Measurements from ENCODE around the gene DECR2.

DECR2 gene

GRCh38 chr16:425082-425718 lies 23.5 kb downstream of the DECR2 start, which contains the start of gene RAB11FIP3:
RAB11FIP3 (plus strand) TSS chr16:425649; CDS start chr16:426007, 358 bp downstream.
- H3K9me3 ChIP-seq (ENCODE audit: control insufficient read depth, insufficient read depth, low read depth, low read length), result no peaks in the 10 kb centered on the region
- H3K27ac ChIP-seq (ENCODE audit: extremely low read depth, low read depth, low read length), result peak within 1 kb of the TSS; percentile 78; the same call in 1 of the 2 replicates
- H3K4me1 ChIP-seq (ENCODE audit: control insufficient read depth, insufficient read depth, low read length), result peaks cover 9% of the 10 kb centered on the region
- H3K4me3 ChIP-seq (ENCODE audit: low read depth, low read length), result peak within 1 kb of the TSS; percentile 74
- POLR2A ChIA-PET, result interaction anchor here (1.0 to 3.0 kb wide), 3 partner anchors 23 to 98 kb away, joined by 3 to 14 read pairs (median 3); partner anchors contain the start of gene DECR2
- CTCF ChIA-PET, result interaction anchor here (0.6 to 1.7 kb wide), 4 partner anchors 21 to 70 kb away, joined by 3 to 6 read pairs (median 5); no protein-coding TSS in a partner anchor
- H3K36me3 ChIP-seq (ENCODE audit: control insufficient read depth in 2 of 2, insufficient read depth in 1 of 2, low read length in 2 of 2), result peaks cover 4 to 12% of the 10 kb centered on the region in 2 experiments; a peak in 2 of 3 replicates
- TF ChIP-seq ZBTB6 (tag by site-specific recombination; IDR thresholded peaks at IDR 0.05) (peak; percentile 55; the same call in 1 of the 2 replicates), KLF17 (tag by site-specific recombination; IDR thresholded peaks at IDR 0.05) (peak; percentile 81), ZNF354C (tag by site-specific recombination; IDR thresholded peaks at IDR 0.05; ENCODE audit: borderline replicate concordance, low read depth) (no peak), ZBTB20 (tag by site-specific recombination; IDR thresholded peaks at IDR 0.05) (peak; percentile 96), ZBTB26 (tag by site-specific recombination; optimal IDR thresholded peaks at IDR 0.05) (peak; percentile 87), ZBTB8A (tag by site-specific recombination; IDR thresholded peaks at IDR 0.05) (peak; percentile 89), ZBTB21 (tag by site-specific recombination; IDR thresholded peaks at IDR 0.05) (peak; percentile 57; the same call in 1 of the 2 replicates), YY1 (tag by site-specific recombination; IDR thresholded peaks at IDR 0.05) (peak; percentile 13; the same call in 1 of the 2 replicates), ZNF561 (tag by site-specific recombination; IDR thresholded peaks at IDR 0.05; ENCODE audit: borderline replicate concordance) (peak; percentile 76; the same call in 1 of the 2 replicates), KLF10 (tag by site-specific recombination; IDR thresholded peaks at IDR 0.05) (peak; percentile 95), ZFHX2 (tag by site-specific recombination; conservative IDR thresholded peaks at IDR 0.05) (peak; percentile 93), ZEB2 (tag by site-specific recombination; IDR thresholded peaks at IDR 0.05) (peak; percentile 84), CTCF (tag by site-specific recombination; IDR thresholded peaks at IDR 0.05) (peak; percentile 88), REPIN1 (tag by site-specific recombination; IDR thresholded peaks at IDR 0.05; ENCODE audit: low read depth) (no peak), ZBTB7A (tag by site-specific recombination; IDR thresholded peaks at IDR 0.05; ENCODE audit: low read depth) (peak; percentile 91), ZNF571 (tag by site-specific recombination; IDR thresholded peaks at IDR 0.05) (no peak), ZNF610 (tag by site-specific recombination; IDR thresholded peaks at IDR 0.05; ENCODE audit: borderline replicate concordance) (0 out of 2 replicates have a peak, but pooled peaks have one; percentile 49), ZBTB48 (tag by site-specific recombination; IDR thresholded peaks at IDR 0.05) (peak; percentile 66), ZNF2 (tag by site-specific recombination; IDR thresholded peaks at IDR 0.05) (peak; percentile 93), EGR2 (tag by site-specific recombination; IDR thresholded peaks at IDR 0.05; ENCODE audit: low read depth) (peak; percentile 66), ZNF654 (tag by site-specific recombination; IDR thresholded peaks at IDR 0.05; ENCODE audit: low read depth) (no peak), ZNF544 (tag by site-specific recombination; IDR thresholded peaks at IDR 0.05) (no peak), ZNF488 (tag by site-specific recombination; IDR thresholded peaks at IDR 0.05) (0 out of 2 replicates have a peak, but pooled peaks have one; percentile 10), ZNF501 (tag by site-specific recombination; IDR thresholded peaks at IDR 0.05) (peak; percentile 94), ZNF600 (tag by site-specific recombination; IDR thresholded peaks at IDR 0.05) (peak; percentile 77; the same call in 1 of the 2 replicates), SP3 (tag by site-specific recombination; IDR thresholded peaks at IDR 0.05) (peak; percentile 65), SP7 (tag by site-specific recombination; IDR thresholded peaks at IDR 0.05) (peak; percentile 68), PRDM10 (tag by site-specific recombination; IDR thresholded peaks at IDR 0.05) (peak; percentile 99), KLF1 (tag by site-specific recombination; IDR thresholded peaks at IDR 0.05) (peak; percentile 65)
